GM10248 (cell line): Measurements from ENCODE around the gene TRANK1.

Experiments
- CTCF ChIA-PET: fragments of 300-600 bp; sonication (Branson Sonifier 250); formaldehyde crosslinking; extraction: SDS; loops from one replicate; lab custom pipeline; 2021; ENCODE audit warnings: antibody characterized with exemption; lab: Yijun Ruan, JAX
- POLR2A ChIA-PET: fragments of 350-650 bp; sonication (Branson Sonifier 250); formaldehyde crosslinking; extraction: SDS; loops from one replicate; lab custom pipeline; 2020; ENCODE audit warnings: antibody characterized with exemption; lab: Yijun Ruan, JAX
- DNase-seq: peaks from one replicate; pipeline ENCODE4 v3.0.0; 2012; ENCODE audit errors: extremely low spot score
- CTCF ChIP-seq: IDR thresholded peaks from 2 replicates; pipeline ENCODE4 v1.5.1; 2012; ENCODE audit warnings: mild to moderate bottlenecking, low read depth; ENCODE audit errors: extremely low read depth, missing control alignments, control extremely low read depth

TRANK1 gene

GRCh38 chr3:36900474-36901443 is 44.1 kb downstream of the TRANK1 start:
- DNase-seq = peak; percentile 53
- no peak for TF ChIP-seq CTCF
- POLR2A ChIA-PET = no interaction called here
- CTCF ChIA-PET = interaction anchor here (1.4 to 7.0 kb wide), 2 partner anchors 9 to 58 kb away, joined by 6 to 62 read pairs; no protein-coding TSS in a partner anchor

DNA sequence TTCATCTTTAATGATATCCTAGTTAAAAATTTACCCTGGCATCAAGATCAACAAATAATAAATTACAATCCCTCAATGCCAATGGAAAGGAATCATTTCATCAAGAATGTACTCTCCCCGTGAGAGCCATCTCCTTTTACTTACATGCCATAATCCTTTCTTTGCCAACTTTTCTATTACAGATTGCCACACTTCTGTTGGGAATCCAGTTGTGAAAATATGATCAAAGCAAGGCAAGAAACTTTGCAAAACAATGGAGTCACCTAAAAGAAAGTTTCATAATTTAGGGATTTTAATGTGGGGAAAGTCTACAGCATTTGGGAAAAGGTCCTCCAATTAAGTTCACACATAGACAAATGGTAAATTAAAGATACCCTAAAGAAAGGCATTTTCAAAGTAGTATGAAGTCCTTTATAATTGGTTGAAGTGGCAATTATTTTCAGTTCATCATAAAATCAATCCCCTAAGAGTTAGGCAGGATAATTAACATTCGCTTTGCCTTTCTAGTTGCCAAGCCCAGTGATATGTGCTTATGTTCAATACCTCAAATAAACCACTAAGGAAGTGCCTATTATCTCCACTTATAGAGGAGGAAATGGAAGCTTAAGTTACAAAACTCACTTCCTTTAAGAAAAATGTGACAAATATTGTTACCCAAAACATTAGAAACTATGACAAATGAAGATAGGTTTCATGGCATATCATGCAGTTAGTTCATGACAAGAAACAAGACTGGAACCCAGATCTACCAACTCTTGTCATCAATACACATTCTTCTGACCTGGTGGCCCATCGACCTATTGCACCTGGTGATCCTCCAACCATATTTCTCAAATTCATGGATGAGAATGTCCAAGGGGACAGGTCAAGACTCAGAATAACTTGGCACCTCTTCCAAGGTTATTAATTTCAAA is 49.1 kb downstream of the TRANK1 start:
- ChIA-PET CTCF (interaction anchor here (1.7 to 3.2 kb wide), 2 partner anchors 9 to 19 kb away, joined by 6 to 21 read pairs; no protein-coding TSS in a partner anchor), POLR2A (no interaction called here)
- no peak for TF ChIP-seq CTCF
- no peak for DNase-seq

- ChIA-PET POLR2A (no interaction called here), CTCF (interaction anchor here (1.0 to 3.5 kb wide), 4 partner anchors 9 to 64 kb away, joined by 3 to 27 read pairs (median 14); no protein-coding TSS in a partner anchor)
- DNase-seq = no peak
Measured at GRCh38 chr3:36894914-36895313, 49.9 kb downstream of the TRANK1 start.

GRCh38 chr3:36893826-36894225 is 51.0 kb downstream of the TRANK1 start:
- ChIA-PET CTCF (interaction anchor here (1.0 to 3.5 kb wide), 5 partner anchors 8 to 65 kb away, joined by 3 to 27 read pairs (median 6); no protein-coding TSS in a partner anchor), POLR2A (interaction anchor here (0.6 kb wide), 1 partner anchor 29 kb away, joined by 3 read pairs; no protein-coding TSS in a partner anchor)
- no peak for TF ChIP-seq CTCF
- no peak for DNase-seq

More at GRCh38 chr3:36894914-36895313, 49.9 kb downstream of the TRANK1 start:
- no peak for TF ChIP-seq CTCF

GRCh38 chr3:36893137-36893557 is 51.7 kb downstream of the TRANK1 start:
- DNase-seq = peak; percentile 45
- TF ChIP-seq CTCF = no peak
- POLR2A ChIA-PET = no interaction called here
- CTCF ChIA-PET = interaction anchor here (0.8 to 3.5 kb wide), 6 partner anchors 9 to 66 kb away, joined by 3 to 27 read pairs (median 5); no protein-coding TSS in a partner anchor
